LNCaP clone FGC (cell line): ENCODE results near the gene CBFB.

Source experiments
- DNase-seq: peaks from one replicate; pipeline ENCODE4 v3.0.0-alpha.2; 2011; ENCODE audit warnings: low read depth
- H3K4me3 ChIP-seq: 2 replicates; pipeline ENCODE4 v1.5.1; 2011; ENCODE audit warnings: mild to moderate bottlenecking, low read depth, low read length, control low read depth
- TF ChIP-seq, protein P1 (sequence below): IDR thresholded peaks from 2 replicates; pipeline ENCODE4 v1.5.1; 2012; ENCODE audit warnings: mild to moderate bottlenecking; ENCODE audit not compliant: control insufficient read depth, insufficient read depth; ENCODE audit errors: extremely low read depth

The CBFB gene

DNA sequence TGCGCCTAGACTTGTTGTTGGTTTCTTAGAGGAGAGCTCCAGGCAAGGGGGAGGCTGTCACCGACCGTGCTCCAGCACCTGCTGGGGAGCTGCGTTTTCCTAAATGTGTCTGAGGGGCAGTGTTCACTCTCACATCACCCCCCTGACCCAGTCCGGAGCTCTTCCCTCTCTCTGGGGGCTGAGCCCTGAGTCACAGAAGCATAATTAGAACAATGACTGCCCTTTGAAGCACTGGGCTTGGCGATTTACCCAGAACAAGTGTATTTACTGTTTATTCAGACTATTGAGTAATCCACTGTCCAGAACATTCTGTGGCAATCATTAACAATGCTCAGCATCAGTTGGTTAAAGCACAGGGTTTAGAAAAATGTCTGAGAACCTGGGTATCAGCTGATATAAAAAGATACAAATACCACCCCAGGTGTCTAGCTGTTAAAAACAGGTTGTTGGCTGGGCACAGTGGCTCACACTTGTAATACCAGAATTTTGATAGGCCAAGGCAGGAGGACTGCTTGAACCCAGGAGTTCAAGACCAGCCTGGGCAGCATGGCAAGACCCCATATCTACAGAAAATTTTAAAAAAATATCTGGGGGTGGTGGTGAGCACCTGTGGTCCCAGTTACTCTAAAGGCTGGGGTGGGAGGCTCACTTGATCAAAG, 32.5 kb upstream of the CBFB start:
- peak; percentile 34 for DNase-seq
- no peak overlapping the region for H3K4me3 ChIP-seq
- TF ChIP-seq, protein P1, sequence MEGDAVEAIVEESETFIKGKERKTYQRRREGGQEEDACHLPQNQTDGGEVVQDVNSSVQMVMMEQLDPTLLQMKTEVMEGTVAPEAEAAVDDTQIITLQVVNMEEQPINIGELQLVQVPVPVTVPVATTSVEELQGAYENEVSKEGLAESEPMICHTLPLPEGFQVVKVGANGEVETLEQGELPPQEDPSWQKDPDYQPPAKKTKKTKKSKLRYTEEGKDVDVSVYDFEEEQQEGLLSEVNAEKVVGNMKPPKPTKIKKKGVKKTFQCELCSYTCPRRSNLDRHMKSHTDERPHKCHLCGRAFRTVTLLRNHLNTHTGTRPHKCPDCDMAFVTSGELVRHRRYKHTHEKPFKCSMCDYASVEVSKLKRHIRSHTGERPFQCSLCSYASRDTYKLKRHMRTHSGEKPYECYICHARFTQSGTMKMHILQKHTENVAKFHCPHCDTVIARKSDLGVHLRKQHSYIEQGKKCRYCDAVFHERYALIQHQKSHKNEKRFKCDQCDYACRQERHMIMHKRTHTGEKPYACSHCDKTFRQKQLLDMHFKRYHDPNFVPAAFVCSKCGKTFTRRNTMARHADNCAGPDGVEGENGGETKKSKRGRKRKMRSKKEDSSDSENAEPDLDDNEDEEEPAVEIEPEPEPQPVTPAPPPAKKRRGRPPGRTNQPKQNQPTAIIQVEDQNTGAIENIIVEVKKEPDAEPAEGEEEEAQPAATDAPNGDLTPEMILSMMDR: no peak

DNA sequence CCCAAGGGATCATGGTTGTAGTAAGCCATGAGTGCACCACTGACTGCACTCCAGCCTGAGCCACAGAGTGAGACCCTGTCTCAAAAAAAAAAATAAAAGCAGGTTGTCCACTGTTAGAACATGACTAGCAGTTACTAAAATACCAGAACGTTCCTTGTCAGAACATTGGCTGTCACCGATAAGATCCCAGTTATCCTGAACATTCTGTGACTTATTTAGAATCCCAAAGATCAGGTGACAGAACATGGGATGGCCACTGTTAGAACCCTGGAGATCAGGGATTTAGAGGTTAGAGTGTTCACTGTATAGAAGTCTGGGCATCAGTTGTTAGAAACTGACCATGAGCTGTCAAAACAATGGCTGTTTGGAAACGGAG, 32.0 kb upstream of the CBFB start:
- no peak for DNase-seq
- no peak overlapping the region for H3K4me3 ChIP-seq
- TF ChIP-seq, protein P1: no peak

DNA sequence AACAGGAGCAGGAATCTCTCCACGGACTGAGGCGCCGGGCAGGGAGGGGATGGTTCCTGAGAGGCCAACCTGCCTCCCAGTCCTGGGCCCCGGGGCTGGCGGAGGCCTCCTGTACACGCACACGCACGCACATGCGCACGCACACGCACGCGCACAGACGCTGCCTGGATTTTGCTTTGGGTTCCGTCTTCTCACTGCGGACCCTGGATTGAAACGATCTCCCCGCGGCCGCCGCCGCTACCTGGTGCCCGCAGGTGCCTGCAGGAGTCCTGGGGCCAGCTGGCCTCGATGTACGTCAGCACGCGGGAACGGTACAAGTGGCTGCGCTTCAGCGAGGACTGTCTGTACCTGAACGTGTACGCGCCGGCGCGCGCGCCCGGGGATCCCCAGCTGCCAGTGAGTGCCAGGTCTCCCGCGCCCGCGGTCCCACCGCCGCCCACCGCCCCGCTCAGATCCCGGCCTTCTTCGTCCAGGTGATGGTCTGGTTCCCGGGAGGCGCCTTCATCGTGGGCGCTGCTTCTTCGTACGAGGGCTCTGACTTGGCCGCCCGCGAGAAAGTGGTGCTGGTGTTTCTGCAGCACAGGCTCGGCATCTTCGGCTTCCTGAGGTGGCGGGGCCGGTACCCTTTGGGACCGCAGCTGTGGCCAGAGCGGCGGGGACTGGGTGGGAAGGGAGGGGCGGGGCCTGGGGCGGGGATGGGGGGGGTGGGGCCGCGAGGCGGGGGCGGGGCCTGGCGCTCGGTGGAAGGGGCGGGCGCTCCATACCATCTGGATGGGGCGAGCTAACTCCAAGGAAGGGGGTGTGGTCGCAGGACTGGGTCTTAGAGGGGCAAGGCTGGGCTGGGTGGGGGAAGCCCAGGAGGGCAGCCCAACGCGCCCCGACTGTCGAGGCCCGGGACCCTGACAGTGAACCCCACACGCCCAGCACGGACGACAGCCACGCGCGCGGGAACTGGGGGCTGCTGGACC, 28.3 kb upstream of the CBFB start:
- no peak for DNase-seq
- H3K4me3 ChIP-seq: peak overlapping the region; percentile 45
- TF ChIP-seq, protein P1: no peak

DNA sequence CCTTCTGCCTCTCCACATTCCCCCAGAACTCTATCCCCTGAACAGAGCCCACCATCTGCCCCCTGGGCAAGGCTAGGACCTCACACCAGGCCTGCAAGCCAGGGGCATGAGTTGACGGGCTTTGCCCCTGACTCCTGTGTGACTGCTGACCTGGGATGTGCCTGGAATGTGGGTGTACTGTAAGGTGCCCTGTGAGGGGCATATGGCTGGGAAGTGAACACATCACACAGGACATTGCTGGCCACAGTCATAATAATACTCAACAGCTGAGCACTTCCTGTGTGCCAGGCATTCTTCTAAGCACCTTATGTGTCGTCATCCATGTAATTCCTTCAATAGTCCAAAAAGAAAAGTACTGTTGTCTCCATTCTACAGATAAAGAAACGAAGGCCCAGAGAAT, 27.2 kb upstream of the CBFB start:
- H3K4me3 ChIP-seq: no peak overlapping the region
- TF ChIP-seq, protein P1: no peak
- DNase-seq: no peak

DNA sequence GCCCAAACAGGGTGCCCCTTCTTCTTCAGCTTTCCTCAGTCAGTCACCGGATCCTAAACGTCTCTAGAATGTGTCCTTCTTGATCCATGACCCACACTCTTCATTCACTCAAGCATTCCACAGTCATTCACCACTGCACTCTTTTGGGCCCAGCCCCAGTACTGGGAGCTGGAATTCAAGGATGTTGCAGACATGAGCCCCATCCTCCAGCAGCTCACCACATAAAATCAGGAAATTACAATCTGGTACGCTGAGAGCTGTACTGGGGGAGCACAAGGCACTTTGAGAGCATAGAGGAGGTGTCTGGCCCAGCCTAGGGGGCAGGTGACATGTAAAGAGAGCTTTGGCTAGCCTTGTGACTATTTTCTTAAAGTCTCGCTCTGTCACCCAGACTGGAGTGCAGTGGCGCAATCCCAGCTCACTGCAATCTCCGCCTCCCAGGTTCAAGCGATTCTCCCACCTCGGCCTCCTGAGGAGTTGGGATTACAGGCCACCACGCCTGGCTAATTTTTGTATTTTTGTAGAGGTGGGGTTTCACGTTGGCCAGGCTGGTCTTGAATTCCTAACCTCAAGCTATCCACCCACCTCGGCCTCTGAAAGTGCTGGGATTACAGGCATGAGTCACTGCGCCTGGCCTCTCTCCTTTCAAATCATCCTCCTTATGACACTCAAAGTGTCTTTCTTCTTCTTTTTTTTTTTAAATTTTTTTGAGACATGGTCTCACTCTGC, 21.9 kb upstream of the CBFB start:
- DNase-seq: no peak
- H3K4me3 ChIP-seq: no peak overlapping the region
- TF ChIP-seq, protein P1: no peak

DNA sequence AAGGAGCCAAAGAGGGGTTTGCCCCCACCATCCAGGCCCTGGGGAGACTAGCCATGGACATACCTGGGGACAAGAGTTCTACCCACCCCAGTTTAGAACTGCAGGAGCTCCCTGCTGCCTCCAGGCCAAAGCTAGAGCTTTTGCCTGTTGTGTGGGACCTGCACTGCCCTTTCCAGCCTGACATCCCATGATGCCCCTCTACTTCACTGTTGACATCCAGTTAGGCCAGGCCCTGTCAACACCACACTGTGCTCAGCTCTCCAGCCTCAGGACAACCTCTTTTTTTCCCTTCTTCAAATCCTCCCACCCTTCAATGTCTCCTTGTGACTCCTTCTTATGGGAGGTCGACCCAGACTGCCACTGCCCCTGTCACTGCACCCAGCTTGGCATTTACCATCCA, 19.8 kb upstream of the CBFB start:
- TF ChIP-seq, protein P1: no peak
- DNase-seq: no peak
- no peak overlapping the region for H3K4me3 ChIP-seq
